ENCODE data around the gene PRKG1. TPM values are rescaled to one million over a fixed set of nuclear protein-coding genes. Genes with fewer than 3 reads are reported as not detected.

Gene PRKG1
- total RNA-seq, 1 donor from 2014 or later: 17.9 TPM

DNA sequence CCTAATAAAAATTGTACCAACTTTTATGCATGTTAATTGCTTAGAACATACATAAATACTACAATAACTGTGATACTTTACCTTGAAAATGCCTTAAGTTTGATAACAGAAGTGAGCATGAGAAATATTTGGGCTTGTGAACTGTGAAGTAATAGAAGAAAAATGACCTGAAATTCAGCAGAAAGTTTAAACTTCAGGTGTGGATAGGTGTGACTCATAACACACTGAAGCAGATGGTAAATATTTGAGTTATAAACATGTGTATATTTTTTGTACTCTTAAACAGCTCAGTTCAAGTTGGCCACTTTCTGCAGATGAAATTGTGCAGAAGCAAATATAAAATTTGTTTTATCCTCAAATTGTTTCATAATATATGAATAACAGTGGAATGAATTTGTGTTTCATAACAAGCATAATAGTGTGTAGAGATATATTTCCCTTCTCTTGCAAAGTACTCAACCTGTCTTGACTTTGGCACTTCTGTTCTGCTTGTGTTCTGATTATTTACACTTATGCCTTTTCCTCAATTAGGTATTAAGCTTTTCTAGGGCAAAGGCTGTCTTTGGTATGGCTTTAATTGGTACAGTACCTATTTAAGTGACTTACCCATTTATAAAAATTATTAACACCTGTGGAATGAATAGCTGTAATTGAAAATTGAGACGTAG lies 122.4 kb downstream of the PRKG1 start:
- TF ChIP-seq POLR2AphosphoS5 (IDR thresholded peaks at IDR 0.05; ENCODE audit: insufficient read depth in 1 of 2, low read depth in 1 of 2) (no peak), CTCF (IDR thresholded peaks at IDR 0.05) (no peak), POLR2A (IDR thresholded peaks at IDR 0.05) (no peak)
- H3K4me1 ChIP-seq: no peaks in the 10 kb centered on the region
- no peak overlapping the region for H3K4me3 ChIP-seq
- intact Hi-C loops (cut with DNase I): no loop called here
- H3K36me3 ChIP-seq: no peaks in the 10 kb centered on the region
- no peak overlapping the region for H3K27ac ChIP-seq
- H3K9me3 ChIP-seq: no peaks in the 10 kb centered on the region
- H3K27me3 ChIP-seq: no peaks in the 10 kb centered on the region
- DNase-seq (ENCODE audit: extremely low spot score in 2 of 2): no peak

- Histone ChIP-seq H3K27me3 (no peaks in the 10 kb centered on the region), H3K27ac (no peak overlapping the region), H3K4me3 (no peak overlapping the region), H3K36me3 (no peaks in the 10 kb centered on the region), H3K9me3 (no peaks in the 10 kb centered on the region), H3K4me1 (no peaks in the 10 kb centered on the region)
- intact Hi-C loops (cut with DNase I): no loop called here
- TF ChIP-seq POLR2AphosphoS5 (IDR thresholded peaks at IDR 0.05; ENCODE audit: insufficient read depth in 1 of 2, low read depth in 1 of 2) (no peak), POLR2A (IDR thresholded peaks at IDR 0.05) (no peak)
- no peak for DNase-seq (ENCODE audit: extremely low spot score in 2 of 2)
Observed at GRCh38 chr10:51198170-51198569, 123.9 kb downstream of the PRKG1 start.

DNA sequence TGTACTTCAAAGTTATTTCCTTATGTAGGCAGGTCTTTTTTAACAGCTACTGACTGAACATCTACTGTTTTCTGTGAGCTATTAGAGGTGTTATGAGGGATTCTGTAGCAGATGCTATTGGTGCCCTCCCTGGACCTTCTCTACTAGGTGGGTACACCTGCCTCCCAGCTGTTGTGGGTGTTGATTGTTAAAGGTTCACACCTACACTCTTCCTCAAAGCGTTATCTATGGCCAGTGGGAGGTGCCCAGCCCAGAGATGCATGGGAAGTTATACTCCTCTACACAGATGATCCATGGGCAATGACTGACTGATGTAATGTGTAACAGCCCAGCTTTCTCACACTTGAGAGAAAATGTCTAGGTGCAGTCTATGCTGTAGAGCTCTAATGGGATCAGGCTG lies 127.7 kb downstream of the PRKG1 start:
- no peak overlapping the region for H3K27ac ChIP-seq
- DNase-seq (ENCODE audit: extremely low spot score in 2 of 2): no peak
- H3K27me3 ChIP-seq: no peaks in the 10 kb centered on the region
- no peak overlapping the region for H3K4me3 ChIP-seq
- TF ChIP-seq CTCF (IDR thresholded peaks at IDR 0.05) (no peak), POLR2AphosphoS5 (IDR thresholded peaks at IDR 0.05; ENCODE audit: insufficient read depth in 1 of 2, low read depth in 1 of 2) (no peak), POLR2A (IDR thresholded peaks at IDR 0.05) (no peak)
- peaks cover 2% of the 10 kb centered on the region for H3K4me1 ChIP-seq
- H3K9me3 ChIP-seq: no peaks in the 10 kb centered on the region
- H3K36me3 ChIP-seq: no peaks in the 10 kb centered on the region
- intact Hi-C loops (cut with DNase I): no loop called here

GRCh38 chr10:51203359-51203758 lies 129.1 kb downstream of the PRKG1 start:
- H3K9me3 ChIP-seq: no peaks in the 10 kb centered on the region
- H3K4me3 ChIP-seq: no peak overlapping the region
- intact Hi-C loops (cut with DNase I): no loop called here
- no peaks in the 10 kb centered on the region for H3K36me3 ChIP-seq
- no peak for DNase-seq (ENCODE audit: extremely low spot score in 2 of 2)
- H3K27ac ChIP-seq: no peak overlapping the region
- TF ChIP-seq POLR2A (IDR thresholded peaks at IDR 0.05) (no peak), CTCF (IDR thresholded peaks at IDR 0.05) (no peak), POLR2AphosphoS5 (IDR thresholded peaks at IDR 0.05; ENCODE audit: insufficient read depth in 1 of 2, low read depth in 1 of 2) (no peak)
- H3K27me3 ChIP-seq: no peaks in the 10 kb centered on the region
- peaks cover 16% of the 10 kb centered on the region for H3K4me1 ChIP-seq

- Histone ChIP-seq H3K36me3 (no peaks in the 10 kb centered on the region), H3K27ac (no peak overlapping the region), H3K9me3 (no peaks in the 10 kb centered on the region), H3K27me3 (no peaks in the 10 kb centered on the region), H3K4me1 (peaks cover 23% of the 10 kb centered on the region), H3K4me3 (no peak overlapping the region)
- intact Hi-C loops (cut with DNase I): no loop called here
- no peak for DNase-seq (ENCODE audit: extremely low spot score in 2 of 2)
- TF ChIP-seq POLR2A (IDR thresholded peaks at IDR 0.05): no peak
- no peak for TF ChIP-seq POLR2AphosphoS5 (IDR thresholded peaks at IDR 0.05; ENCODE audit: insufficient read depth in 1 of 2, low read depth in 1 of 2)
- TF ChIP-seq CTCF (IDR thresholded peaks at IDR 0.05): no peak
Observed at GRCh38 chr10:51204066-51204465, 129.8 kb downstream of the PRKG1 start.
